K562 (cell line): ENCODE measurements around the gene WDR5B. TPM values are rescaled to one million over a fixed set of nuclear protein-coding genes. Genes with fewer than 3 reads are reported as not detected.

Source experiments
- ATAC-seq: fragments of 200-7000 bp; cut with Tn5 transposase; 3 replicates; pipeline ENCODE4 v1.9.1; 2020; ENCODE audit warnings: moderate library complexity
- BruUV-seq: library from RNA; stranded (reverse); fragments of 400-500 nt; replicated peaks from 2 replicates; lab custom pipeline; 2021; lab: Mats Ljungman, UMichigan
- CTCF ChIA-PET: fragments of 300-600 bp; formaldehyde crosslinking; extraction: SDS; loops from one replicate; lab custom pipeline; 2021; ENCODE audit warnings: low intra/inter-chr PET ratio; lab: Yijun Ruan, JAX
- POLR2A ChIA-PET: fragments of 300-600, 350-650 bp; sonication (Branson Sonifier 250); formaldehyde crosslinking; extraction: SDS; loops from one replicate; lab custom pipeline; 2021; ENCODE audit warnings: antibody characterized with exemption, inconsistent platforms; lab: Yijun Ruan, JAX
- DNase-seq, 4 experiments: peaks; one replicate each; pipeline versions ENCODE4 v3.0.0 to v3.0.0-alpha.2; 2011 to 2018; ENCODE audit warnings: low spot score in 3 of 4, mixed read lengths in 3 of 4; ENCODE audit errors: extremely low read depth in 1 of 4
- FAIRE-seq: peaks from 2 replicates; lab custom pipeline; 2011; peaks lifted over from hg19 to GRCh38; lab: Jason Lieb, UNC
- H2AFZ ChIP-seq: 2 replicates; pipeline ENCODE4 v1.6.0; 2011; ENCODE audit warnings: low read depth, low read length, control low read depth, inconsistent platforms
- H3K27ac ChIP-seq: fragments of 200-600 bp; 3 replicates; pipeline ENCODE4 v1.8.0; 2011; ENCODE audit warnings: low read depth, mild to moderate bottlenecking, control low read depth, inconsistent platforms, low read length, moderate library complexity, mixed read lengths; ENCODE audit errors: extremely low read depth
- H3K27me3 ChIP-seq, 2 experiments: fragments of 300-600 bp in 1 of 2; 2 replicates in 1 of 2; 3 replicates in 1 of 2; pipeline versions ENCODE4 v1.6.0 to v1.8.0; 2011; ENCODE audit warnings: inconsistent platforms in 2 of 2, low read length in 2 of 2, mild to moderate bottlenecking in 1 of 2, mixed read lengths in 1 of 2, moderate library complexity in 1 of 2; ENCODE audit not compliant: control insufficient read depth in 2 of 2, insufficient read depth in 2 of 2
- H3K36me3 ChIP-seq: fragments of 300-600 bp; 3 replicates; pipeline ENCODE4 v1.8.0; 2011; ENCODE audit warnings: mild to moderate bottlenecking, low read length, inconsistent platforms; ENCODE audit not compliant: control insufficient read depth, insufficient read depth
- H3K4me1 ChIP-seq, 2 experiments: fragments of 200-600 bp in 1 of 2; replicated peaks in 1 of 2; 2 replicates in 1 of 2; 3 replicates in 1 of 2; pipeline versions ENCODE4 v1.5.1 to v1.8.0; 2011; ENCODE audit warnings: inconsistent platforms in 2 of 2, low read length in 2 of 2, mild to moderate bottlenecking in 1 of 2, mixed read lengths in 1 of 2, moderate library complexity in 1 of 2; ENCODE audit not compliant: control insufficient read depth in 2 of 2, insufficient read depth in 2 of 2
- H3K4me2 ChIP-seq: 2 replicates; pipeline ENCODE4 v1.6.1; 2011; ENCODE audit warnings: low read length, control low read depth, inconsistent platforms, mixed read lengths; ENCODE audit not compliant: insufficient read depth
- H3K4me3 ChIP-seq: fragments of 200-600 bp; sonication (generic), shearing (Covaris generic); 2 replicates; pipeline ENCODE4 v1.5.1; 2016; ENCODE audit warnings: control low read depth, inconsistent platforms
- H3K79me2 ChIP-seq: fragments of 200-600 bp; 3 replicates; pipeline ENCODE4 v1.8.0; 2011; ENCODE audit warnings: low read length, inconsistent platforms; ENCODE audit not compliant: control insufficient read depth, insufficient read depth
- H3K9ac ChIP-seq, 2 experiments: 2 replicates each; pipeline versions ENCODE4 v1.6.0 to v1.6.1; 2011; ENCODE audit warnings: low read depth in 2 of 2, low read length in 2 of 2, control low read depth in 1 of 2, inconsistent platforms in 1 of 2, mild to moderate bottlenecking in 1 of 2, mixed read lengths in 1 of 2; ENCODE audit not compliant: insufficient read depth in 1 of 2
- H3K9me1 ChIP-seq: one replicate; pipeline ENCODE4 v1.6.0; 2011; ENCODE audit warnings: inconsistent platforms, mild to moderate bottlenecking, low read length, moderate library complexity; ENCODE audit not compliant: control insufficient read depth, insufficient read depth
- H3K9me3 ChIP-seq: replicated peaks from 2 replicates; pipeline ENCODE4 v1.5.1; 2011; ENCODE audit warnings: low read depth, low read length, inconsistent platforms; ENCODE audit not compliant: control insufficient read depth, insufficient read depth
- H4K20me1 ChIP-seq: replicated peaks from 2 replicates; pipeline ENCODE4 v1.6.1; 2011; ENCODE audit warnings: low read length, inconsistent platforms, mixed read lengths; ENCODE audit not compliant: control insufficient read depth, insufficient read depth
- NFE2 ChIP-seq: IDR thresholded peaks from 2 replicates; pipeline ENCODE4 v1.6.1; 2014; ENCODE audit warnings: antibody characterized with exemption, low read depth
- SMAD4 ChIP-seq: fragments of 250-450 bp; sonication (Bioruptor Pico); conservative IDR thresholded peaks from 2 replicates; pipeline ENCODE4 v1.8.0; 2021; ENCODE audit warnings: inconsistent platforms, mild to moderate bottlenecking, moderate library complexity
- XRCC4 ChIP-seq: IDR thresholded peaks from one replicate; pipeline ENCODE4 v1.6.1; 2011; ENCODE audit not compliant: insufficient read depth, insufficient read length; ENCODE audit errors: extremely low read depth
- WGBS: fragments of 100-300 bp; shearing (Covaris generic); methylation state at CpG from one replicate; pipeline ENCODE4 v1.1.6; 2016; ENCODE audit warnings: low coverage, mixed read lengths; ENCODE audit not compliant: insufficient coverage; ENCODE audit errors: missing lambda C conversion rate; 5-methylcytosine and 5-hydroxymethylcytosine counted together
- in situ Hi-C: fragments of 300-500 bp; cut with MboI; formaldehyde crosslinking; loops from 4 replicates; pipeline ENCODE4 v1.15.0; 2018; ENCODE audit warnings: inconsistent platforms, mixed read lengths
- intact Hi-C: fragments of 100-400 bp; cut with micrococcal nuclease; formaldehyde crosslinking; loops from 2 replicates; pipeline ENCODE4 v1.14.2; 2022
- polyA plus RNA-seq, 8 experiments: library from polyadenylated mRNA; depleted of rRNA in 4 of 8; stranded (reverse) in 5 of 8; unstranded in 3 of 8; fragments of >200 nt; fragmentation: Nextera tagmentation in 2 of 8; fragmentation: Illumina TruSeq in 1 of 8; extraction: Ambion mirVana in 2 of 8; extraction: Trizol in 1 of 8; gene quantifications; 2 replicates each; pipeline versions ENCODE4 v1.2.1 to v1.2.3, GENCODE V29; 2011 to 2014; ENCODE audit warnings: inconsistent platforms in 1 of 8, missing spikeins in 1 of 8
- total RNA-seq, 7 experiments: library from RNA; depleted of rRNA in 6 of 7; stranded (reverse); fragments of >200 nt in 6 of 7; fragmentation: Illumina TruSeq in 2 of 7; extraction: Trizol in 2 of 7; gene quantifications; 2 replicates each; pipeline versions ENCODE4 v1.2.1 to v1.2.3, GENCODE V29; 2011 to 2021; ENCODE audit warnings: low replicate concordance in 1 of 7
- TF ChIP-seq, protein P1 (sequence below): IDR thresholded peaks from 3 replicates; pipeline ENCODE4 v1.6.1; 2011; ENCODE audit warnings: borderline replicate concordance, mild to moderate bottlenecking, moderate library complexity; ENCODE audit not compliant: insufficient read length; ENCODE audit errors: extremely low read depth
- TF ChIP-seq, protein P2 (sequence below): sonication (generic); formaldehyde crosslinking; IDR thresholded peaks from 2 replicates; pipeline ENCODE4 v1.8.0; 2022; ENCODE audit warnings: mild to moderate bottlenecking, missing genetic modification reagents

The WDR5B gene
- total and polyA plus RNA-seq, 9 of the 15 experiments (the other 6 are each of a cell fraction or from before 2014, with no cell fraction given) = 2.8 to 10.1 (median 4.2) TPM

DNA sequence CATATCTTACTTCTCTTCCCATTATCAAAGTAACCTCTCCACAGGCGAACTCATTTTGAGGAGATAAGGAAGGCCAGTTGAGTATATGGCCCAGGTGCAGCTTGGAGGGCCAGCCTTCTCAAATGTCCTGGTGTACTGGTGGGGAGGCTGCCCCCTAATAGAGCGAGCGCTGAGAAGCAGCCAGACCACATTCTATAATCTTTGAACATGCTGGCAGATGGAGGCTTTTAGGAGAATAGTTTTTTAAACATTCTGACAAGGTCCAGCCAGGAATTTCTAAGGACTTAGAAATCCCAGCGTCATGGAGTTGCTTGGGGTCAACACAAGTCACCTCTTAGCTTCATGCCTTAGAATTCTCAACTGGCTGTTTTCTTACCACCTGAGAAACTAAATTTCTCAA lies 5.8 kb downstream of the WDR5B start:
- in situ Hi-C loops = no loop called here
- Histone ChIP-seq H3K4me2 (no peak overlapping the region), H3K36me3 (peaks cover 78% of the 10 kb centered on the region), H3K9me1 (no peaks in the 10 kb centered on the region), H3K27ac (no peak overlapping the region), H3K27me3 (no peaks in the 10 kb centered on the region), H3K4me1 (no peaks in the 10 kb centered on the region; a peak in 3 of 5 replicates), H3K79me2 (peaks cover 18% of the 10 kb centered on the region), H2AFZ (no peak overlapping the region), H4K20me1 (no peaks in the 10 kb centered on the region; the same call in 1 of the 2 replicates), H3K9me3 (no peaks in the 10 kb centered on the region), H3K4me3 (no peak overlapping the region), H3K9ac (no peak overlapping the region)
- WGBS = 70% methylated on average over 4 of the region's 4 CpGs
- FAIRE-seq (no peak), DNase-seq (no peak), ATAC-seq (no peak; the same call in 2 of the 3 replicates)
- BruUV-seq = no TSS peak
- CTCF ChIA-PET = no interaction called here
- intact Hi-C loops = no loop called here
- TF ChIP-seq, protein P1, sequence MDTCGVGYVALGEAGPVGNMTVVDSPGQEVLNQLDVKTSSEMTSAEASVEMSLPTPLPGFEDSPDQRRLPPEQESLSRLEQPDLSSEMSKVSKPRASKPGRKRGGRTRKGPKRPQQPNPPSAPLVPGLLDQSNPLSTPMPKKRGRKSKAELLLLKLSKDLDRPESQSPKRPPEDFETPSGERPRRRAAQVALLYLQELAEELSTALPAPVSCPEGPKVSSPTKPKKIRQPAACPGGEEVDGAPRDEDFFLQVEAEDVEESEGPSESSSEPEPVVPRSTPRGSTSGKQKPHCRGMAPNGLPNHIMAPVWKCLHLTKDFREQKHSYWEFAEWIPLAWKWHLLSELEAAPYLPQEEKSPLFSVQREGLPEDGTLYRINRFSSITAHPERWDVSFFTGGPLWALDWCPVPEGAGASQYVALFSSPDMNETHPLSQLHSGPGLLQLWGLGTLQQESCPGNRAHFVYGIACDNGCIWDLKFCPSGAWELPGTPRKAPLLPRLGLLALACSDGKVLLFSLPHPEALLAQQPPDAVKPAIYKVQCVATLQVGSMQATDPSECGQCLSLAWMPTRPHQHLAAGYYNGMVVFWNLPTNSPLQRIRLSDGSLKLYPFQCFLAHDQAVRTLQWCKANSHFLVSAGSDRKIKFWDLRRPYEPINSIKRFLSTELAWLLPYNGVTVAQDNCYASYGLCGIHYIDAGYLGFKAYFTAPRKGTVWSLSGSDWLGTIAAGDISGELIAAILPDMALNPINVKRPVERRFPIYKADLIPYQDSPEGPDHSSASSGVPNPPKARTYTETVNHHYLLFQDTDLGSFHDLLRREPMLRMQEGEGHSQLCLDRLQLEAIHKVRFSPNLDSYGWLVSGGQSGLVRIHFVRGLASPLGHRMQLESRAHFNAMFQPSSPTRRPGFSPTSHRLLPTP = no peak
- TF ChIP-seq NFE2 (no peak), SMAD4 (CRISPR knock-in tag) (0 out of 2 replicates have a peak, but pooled peaks have one; percentile 32), XRCC4 (no peak)
- TF ChIP-seq, protein P2, sequence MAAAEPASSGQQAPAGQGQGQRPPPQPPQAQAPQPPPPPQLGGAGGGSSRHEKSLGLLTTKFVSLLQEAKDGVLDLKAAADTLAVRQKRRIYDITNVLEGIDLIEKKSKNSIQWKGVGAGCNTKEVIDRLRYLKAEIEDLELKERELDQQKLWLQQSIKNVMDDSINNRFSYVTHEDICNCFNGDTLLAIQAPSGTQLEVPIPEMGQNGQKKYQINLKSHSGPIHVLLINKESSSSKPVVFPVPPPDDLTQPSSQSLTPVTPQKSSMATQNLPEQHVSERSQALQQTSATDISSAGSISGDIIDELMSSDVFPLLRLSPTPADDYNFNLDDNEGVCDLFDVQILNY (CRISPR knock-in tag) = no peak
- POLR2A ChIA-PET = no interaction called here
